Left lung (tissue), 10 donors: ENCODE results near the gene ADAP1. TPM values are rescaled to one million over a fixed set of nuclear protein-coding genes. Genes with fewer than 3 reads are reported as not detected.
A peak's percentile ranks its signal among the peaks of the same experiment; 100 is the strongest.
"Not testable (repeated sequence)": the region's sequence is repeated elsewhere in the genome, so short reads cannot be mapped to it uniquely, and the experiment has no call there.

Source experiments
- ATAC-seq: fragments of 200-7000 bp; cut with Tn5 transposase; one replicate; pipeline ENCODE4 v1.9.1; 2020; ENCODE audit warnings: moderate library complexity
- DNase-seq, 4 donors: peaks; one replicate each; pipeline ENCODE4 v3.0.0-alpha.2; 2013 to 2020
- H3K27ac ChIP-seq, 2 donors: fragments of 200-600 bp; sonication (generic) in 1 of 2; one replicate each; pipeline versions ENCODE4 v1.5.0 to v1.8.0; 2020 to 2021
- H3K27me3 ChIP-seq, 2 donors: fragments of 200-600 bp; sonication (generic) in 1 of 2; one replicate each; pipeline versions ENCODE4 v1.5.0 to v1.8.0; 2020 to 2021
- H3K36me3 ChIP-seq, 2 donors: fragments of 200-600 bp; sonication (generic) in 1 of 2; one replicate each; pipeline versions ENCODE4 v1.5.0 to v1.8.0; 2020 to 2021
- H3K4me1 ChIP-seq, 2 donors: fragments of 200-600 bp; one replicate each; pipeline ENCODE4 v1.8.0; 2021
- H3K4me3 ChIP-seq, 2 donors: fragments of 200-600 bp; sonication (generic) in 1 of 2; one replicate each; pipeline versions ENCODE4 v1.5.0 to v1.8.0; 2020 to 2021; ENCODE audit warnings: mild to moderate bottlenecking in 1 of 2
- H3K9me3 ChIP-seq, 2 donors: fragments of 200-600 bp; sonication (generic) in 1 of 2; one replicate each; pipeline versions ENCODE4 v1.5.0 to v1.8.0; 2020 to 2021
- CTCF ChIP-seq, 2 donors: fragments of 200-600 bp; sonication (generic) in 1 of 2; IDR thresholded peaks; one replicate each; pipeline versions ENCODE4 v1.5.0 to v1.8.0; 2021; ENCODE audit warnings: antibody characterized with exemption in 2 of 2
- intact Hi-C, 2 donors: fragments of 100-400 bp; cut with DNase I; formaldehyde crosslinking; loops; one replicate each; pipeline versions ENCODE4 v1.11.2 to v1.14.2; 2022
- polyA plus RNA-seq, 6 donors: library from polyadenylated mRNA; unstranded; fragments of 120-200 nt; gene quantifications; one replicate each; pipeline ENCODE4 v1.2.1, GENCODE V29; 2013; ENCODE audit not compliant: insufficient read length in 6 of 6
- total RNA-seq, 2 donors: library from RNA; stranded (reverse); fragmentation: NEBNext Ultra II Directional; extraction: Animal tissue kit (Norgen Biotek cat#: 25700); gene quantifications; one replicate each; pipeline ENCODE4 v1.2.1, GENCODE V29; 2021
- donor health status: DM: no; HTN: yes; CAD: no.
- donor health status: DM: no; HTN: no; CAD: no.

The ADAP1 gene
- total and polyA plus RNA-seq, 8 donors = 5.1 to 35.1 (median 8.5) TPM

GRCh38 chr7:910441-910861, 44.0 kb downstream of the ADAP1 start:
- ATAC-seq = no peak
- Histone ChIP-seq H3K36me3 (no peaks in the 10 kb centered on the region), H3K4me1 (peaks cover 0 to 37% of the 10 kb centered on the region in 2 donors), H3K27ac (peak overlapping the region in 1 of 2 donors; percentile 45), H3K27me3 (peaks cover 0 to 22% of the 10 kb centered on the region in 2 donors), H3K4me3 (no peak overlapping the region), H3K9me3 (no peaks in the 10 kb centered on the region)
- no peak for TF ChIP-seq CTCF (IDR thresholded peaks at IDR 0.05)
- peak in 1 of 4 donors; percentile 55 for DNase-seq
- intact Hi-C loops = loop anchor here in 1 of 2 donors (5.0 kb wide), 1 partner anchor 42 kb away; the partner anchor contains the start of gene ADAP1

GRCh38 chr7:909358-910329, 44.8 kb downstream of the ADAP1 start:
- H3K4me3 ChIP-seq = peak overlapping the region in 1 of 2 donors; percentile 29

GRCh38 chr7:908591-909357, 45.7 kb downstream of the ADAP1 start:
- TF ChIP-seq CTCF (IDR thresholded peaks at IDR 0.05) = peak; percentile 85 to 87
- H3K27me3 ChIP-seq = peaks cover 0 to 33% of the 10 kb centered on the region in 2 donors
- peak; percentile 88 for ATAC-seq
- H3K36me3 ChIP-seq = peaks cover 0 to 10% of the 10 kb centered on the region in 2 donors
- peak in 3 of 4 donors; percentile 47 to 93 (median 72) for DNase-seq
- H3K4me1 ChIP-seq = peaks cover 3 to 33% of the 10 kb centered on the region in 2 donors
- H3K27ac ChIP-seq, H3K9me3 ChIP-seq, intact Hi-C loops: not testable (repeated sequence)
- peak overlapping the region; percentile 27 to 29 for H3K4me3 ChIP-seq

More at GRCh38 chr7:909358-910329, 44.8 kb downstream of the ADAP1 start:
- Histone ChIP-seq H3K36me3 (peaks cover 0 to 2% of the 10 kb centered on the region in 2 donors), H3K27ac (peak overlapping the region in 1 of 2 donors; percentile 45), H3K4me1 (peaks cover 1 to 38% of the 10 kb centered on the region in 2 donors), H3K27me3 (peaks cover 0 to 24% of the 10 kb centered on the region in 2 donors), H3K9me3 (no peaks in the 10 kb centered on the region)
- peak in 3 of 4 donors; percentile 26 to 93 (median 90) for DNase-seq
- peak; percentile 60 for ATAC-seq
- no peak for TF ChIP-seq CTCF (IDR thresholded peaks at IDR 0.05)
- intact Hi-C loops = loop anchor here in 1 of 2 donors (5.0 kb wide), 1 partner anchor 43 kb away; the partner anchor contains the start of gene ADAP1

GRCh38 chr7:908159-908581, 46.3 kb downstream of the ADAP1 start:
- intact Hi-C loops = no loop called here
- ATAC-seq (no peak), DNase-seq (no peak)
- Histone ChIP-seq H3K27ac (no peak overlapping the region), H3K9me3 (no peaks in the 10 kb centered on the region), H3K4me1 (peaks cover 3 to 31% of the 10 kb centered on the region in 2 donors), H3K4me3 (no peak overlapping the region), H3K27me3 (peaks cover 0 to 38% of the 10 kb centered on the region in 2 donors), H3K36me3 (peaks cover 0 to 12% of the 10 kb centered on the region in 2 donors)
- no peak for TF ChIP-seq CTCF (IDR thresholded peaks at IDR 0.05)
